Peyer's patch (tissue), 4 donors: ENCODE measurements around the gene SKAP2.

Experiments
- POLR2A ChIP-seq, 2 donors: fragments of 450-650 bp; IDR thresholded peaks; one replicate each; pipeline ENCODE4 v1.5.1; 2017; ENCODE audit warnings: antibody characterized with exemption in 2 of 2, mild to moderate bottlenecking in 2 of 2, moderate library complexity in 2 of 2
- TF ChIP-seq, protein P1 (sequence below), 6 experiments: fragments of 450-650 bp in 4 of 6; fragments of 200-600 bp in 2 of 6; sonication (generic) in 1 of 6; IDR thresholded peaks; one replicate each; pipeline ENCODE4 v1.5.1; 2017 to 2019; ENCODE audit warnings: antibody characterized with exemption in 6 of 6, mild to moderate bottlenecking in 3 of 6, moderate library complexity in 1 of 6

GRCh38 chr7:26723129-26723528 lies 141.3 kb downstream of the SKAP2 start:
- TF ChIP-seq, protein P1, sequence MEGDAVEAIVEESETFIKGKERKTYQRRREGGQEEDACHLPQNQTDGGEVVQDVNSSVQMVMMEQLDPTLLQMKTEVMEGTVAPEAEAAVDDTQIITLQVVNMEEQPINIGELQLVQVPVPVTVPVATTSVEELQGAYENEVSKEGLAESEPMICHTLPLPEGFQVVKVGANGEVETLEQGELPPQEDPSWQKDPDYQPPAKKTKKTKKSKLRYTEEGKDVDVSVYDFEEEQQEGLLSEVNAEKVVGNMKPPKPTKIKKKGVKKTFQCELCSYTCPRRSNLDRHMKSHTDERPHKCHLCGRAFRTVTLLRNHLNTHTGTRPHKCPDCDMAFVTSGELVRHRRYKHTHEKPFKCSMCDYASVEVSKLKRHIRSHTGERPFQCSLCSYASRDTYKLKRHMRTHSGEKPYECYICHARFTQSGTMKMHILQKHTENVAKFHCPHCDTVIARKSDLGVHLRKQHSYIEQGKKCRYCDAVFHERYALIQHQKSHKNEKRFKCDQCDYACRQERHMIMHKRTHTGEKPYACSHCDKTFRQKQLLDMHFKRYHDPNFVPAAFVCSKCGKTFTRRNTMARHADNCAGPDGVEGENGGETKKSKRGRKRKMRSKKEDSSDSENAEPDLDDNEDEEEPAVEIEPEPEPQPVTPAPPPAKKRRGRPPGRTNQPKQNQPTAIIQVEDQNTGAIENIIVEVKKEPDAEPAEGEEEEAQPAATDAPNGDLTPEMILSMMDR (IDR thresholded peaks at IDR 0.05), result no peak
- TF ChIP-seq POLR2A (IDR thresholded peaks at IDR 0.05), result no peak
